ENCODE results near the gene SNX8.

The SNX8 gene

GRCh38 chr7:2283074-2283473 lies 31.2 kb downstream of the SNX8 start:
- peaks cover 25% of the 10 kb centered on the region for H4K20me1 ChIP-seq (ENCODE audit: control insufficient read depth, insufficient read depth, low read depth, low read length)
- H3K79me2 ChIP-seq (ENCODE audit: control insufficient read depth, low read length) = peaks cover 40% of the 10 kb centered on the region
- no peak overlapping the region for H3K4me2 ChIP-seq (ENCODE audit: low read length)
- peaks cover 5% of the 10 kb centered on the region for H3K4me1 ChIP-seq (ENCODE audit: control insufficient read depth, low read length)
- H3K36me3 ChIP-seq (ENCODE audit: control insufficient read depth, low read length) = no peaks in the 10 kb centered on the region; the same call in none of the 2 replicates
- H3K4me3 ChIP-seq (ENCODE audit: low read length) = no peak overlapping the region
- no peaks in the 10 kb centered on the region for H3K27me3 ChIP-seq (ENCODE audit: control insufficient read depth, low read length)
- TF ChIP-seq EZH2phosphoT487 (IDR thresholded peaks at IDR 0.05; ENCODE audit: borderline replicate concordance, low read length) = no peak
- TF ChIP-seq, protein P1, sequence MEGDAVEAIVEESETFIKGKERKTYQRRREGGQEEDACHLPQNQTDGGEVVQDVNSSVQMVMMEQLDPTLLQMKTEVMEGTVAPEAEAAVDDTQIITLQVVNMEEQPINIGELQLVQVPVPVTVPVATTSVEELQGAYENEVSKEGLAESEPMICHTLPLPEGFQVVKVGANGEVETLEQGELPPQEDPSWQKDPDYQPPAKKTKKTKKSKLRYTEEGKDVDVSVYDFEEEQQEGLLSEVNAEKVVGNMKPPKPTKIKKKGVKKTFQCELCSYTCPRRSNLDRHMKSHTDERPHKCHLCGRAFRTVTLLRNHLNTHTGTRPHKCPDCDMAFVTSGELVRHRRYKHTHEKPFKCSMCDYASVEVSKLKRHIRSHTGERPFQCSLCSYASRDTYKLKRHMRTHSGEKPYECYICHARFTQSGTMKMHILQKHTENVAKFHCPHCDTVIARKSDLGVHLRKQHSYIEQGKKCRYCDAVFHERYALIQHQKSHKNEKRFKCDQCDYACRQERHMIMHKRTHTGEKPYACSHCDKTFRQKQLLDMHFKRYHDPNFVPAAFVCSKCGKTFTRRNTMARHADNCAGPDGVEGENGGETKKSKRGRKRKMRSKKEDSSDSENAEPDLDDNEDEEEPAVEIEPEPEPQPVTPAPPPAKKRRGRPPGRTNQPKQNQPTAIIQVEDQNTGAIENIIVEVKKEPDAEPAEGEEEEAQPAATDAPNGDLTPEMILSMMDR (IDR thresholded peaks at IDR 0.05; ENCODE audit: low read depth, low read length, poor library complexity, severe bottlenecking) = no peak
- no peak overlapping the region for H3K27ac ChIP-seq (ENCODE audit: low read depth, low read length)
- no peaks in the 10 kb centered on the region for H3K9me2 ChIP-seq (replicated peaks; ENCODE audit: control insufficient read depth, low read length)
- H3F3A ChIP-seq (ENCODE audit: control insufficient read depth, insufficient read depth) = peaks cover 5% of the 10 kb centered on the region
- no peaks in the 10 kb centered on the region for H3K9me3 ChIP-seq (ENCODE audit: control insufficient read depth, insufficient read depth, low read length)

GRCh38 chr7:2282185-2282751 lies 32.0 kb downstream of the SNX8 start:
- TF ChIP-seq, protein P1 (IDR thresholded peaks at IDR 0.05; ENCODE audit: low read depth, low read length, poor library complexity, severe bottlenecking) = no peak
- TF ChIP-seq EZH2phosphoT487 (IDR thresholded peaks at IDR 0.05; ENCODE audit: borderline replicate concordance, low read length) = no peak
- Histone ChIP-seq H3F3A (ENCODE audit: control insufficient read depth, insufficient read depth) (peaks cover 5% of the 10 kb centered on the region), H3K9me2 (replicated peaks; ENCODE audit: control insufficient read depth, low read length) (no peaks in the 10 kb centered on the region), H4K20me1 (ENCODE audit: control insufficient read depth, insufficient read depth, low read depth, low read length) (peaks cover 25% of the 10 kb centered on the region), H3K27me3 (ENCODE audit: control insufficient read depth, low read length) (no peaks in the 10 kb centered on the region), H3K27ac (ENCODE audit: low read depth, low read length) (no peak overlapping the region), H3K4me3 (ENCODE audit: low read length) (no peak overlapping the region), H3K79me2 (ENCODE audit: control insufficient read depth, low read length) (peaks cover 34% of the 10 kb centered on the region), H3K4me1 (ENCODE audit: control insufficient read depth, low read length) (no peaks in the 10 kb centered on the region), H3K36me3 (ENCODE audit: control insufficient read depth, low read length) (peaks cover 3% of the 10 kb centered on the region; the same call in 1 of the 2 replicates), H3K4me2 (ENCODE audit: low read length) (no peak overlapping the region), H3K9me3 (ENCODE audit: control insufficient read depth, insufficient read depth, low read length) (no peaks in the 10 kb centered on the region)

- Histone ChIP-seq H3K36me3 (ENCODE audit: control insufficient read depth, low read length) (peaks cover 7% of the 10 kb centered on the region; the same call in 1 of the 2 replicates), H3K4me3 (ENCODE audit: low read length) (no peak overlapping the region), H3K4me2 (ENCODE audit: low read length) (no peak overlapping the region), H3K27ac (ENCODE audit: low read depth, low read length) (no peak overlapping the region), H3K9me2 (replicated peaks; ENCODE audit: control insufficient read depth, low read length) (no peaks in the 10 kb centered on the region), H3K9me3 (ENCODE audit: control insufficient read depth, insufficient read depth, low read length) (no peaks in the 10 kb centered on the region), H4K20me1 (ENCODE audit: control insufficient read depth, insufficient read depth, low read depth, low read length) (peaks cover 25% of the 10 kb centered on the region), H3F3A (ENCODE audit: control insufficient read depth, insufficient read depth) (peaks cover 5% of the 10 kb centered on the region), H3K27me3 (ENCODE audit: control insufficient read depth, low read length) (no peaks in the 10 kb centered on the region), H3K79me2 (ENCODE audit: control insufficient read depth, low read length) (peaks cover 34% of the 10 kb centered on the region), H3K4me1 (ENCODE audit: control insufficient read depth, low read length) (no peaks in the 10 kb centered on the region)
- TF ChIP-seq, protein P1 (IDR thresholded peaks at IDR 0.05; ENCODE audit: low read depth, low read length, poor library complexity, severe bottlenecking) = no peak
- TF ChIP-seq EZH2phosphoT487 (IDR thresholded peaks at IDR 0.05; ENCODE audit: borderline replicate concordance, low read length) = no peak
These were observed 32.7 kb downstream of the SNX8 start for GRCh38 chr7:2281541-2281940.
